HFFc6 (cell line): ENCODE results near the gene CD276. TPM values are rescaled to one million over a fixed set of nuclear protein-coding genes. Genes with fewer than 3 reads are reported as not detected.

Source experiments
- DNase-seq: peaks from one replicate; pipeline ENCODE4 v3.0.0-alpha.2; 2018
- H3K27ac Mint-ChIP-seq: 2 replicates; pipeline ENCODE4 v1.8.0; 2020; ENCODE audit warnings: mild to moderate bottlenecking, mixed read lengths
- H3K27me3 Mint-ChIP-seq: 2 replicates; pipeline ENCODE4 v1.8.0; 2021; ENCODE audit warnings: mild to moderate bottlenecking, moderate library complexity, mixed read lengths; ENCODE audit not compliant: insufficient read depth
- H3K36me3 Mint-ChIP-seq: 2 replicates; pipeline ENCODE4 v1.8.0; 2021; ENCODE audit warnings: low read depth, mixed read lengths
- H3K4me1 Mint-ChIP-seq: 2 replicates; pipeline ENCODE4 v1.8.0; 2020; ENCODE audit warnings: low read depth, mixed read lengths
- H3K4me3 Mint-ChIP-seq: 2 replicates; pipeline ENCODE4 v1.8.0; 2020; ENCODE audit warnings: mild to moderate bottlenecking, moderate library complexity, mixed read lengths
- H3K9me3 Mint-ChIP-seq: 2 replicates; pipeline ENCODE4 v1.8.0; 2020; ENCODE audit warnings: mild to moderate bottlenecking, mixed read lengths
- CTCF ChIP-seq: fragments of 200-600 bp; sonication (generic); IDR thresholded peaks from 2 replicates; pipeline ENCODE4 v1.5.0; 2021; ENCODE audit warnings: antibody characterized with exemption, mild to moderate bottlenecking
- total RNA-seq, 6 experiments: library from RNA; stranded (reverse); fragmentation: NEBNext Ultra II Directional; extraction: Animal tissue kit (Norgen Biotek cat#: 25700); gene quantifications; 2 replicates in 1 of 6; 3 replicates in 5 of 6; pipeline ENCODE4 v1.2.3, GENCODE V29; 2021

Gene CD276
- total RNA-seq, 6 experiments from 2014 or later: 86.5 to 121 (median 105) TPM

- H3K36me3 Mint-ChIP-seq: peaks cover 22% of the 10 kb centered on the region
- H3K27ac Mint-ChIP-seq: no peak overlapping the region
- no peaks in the 10 kb centered on the region for H3K9me3 Mint-ChIP-seq
- H3K4me3 Mint-ChIP-seq: no peak overlapping the region
- peak; percentile 91 for TF ChIP-seq CTCF
- peaks cover 3% of the 10 kb centered on the region; the same call in 1 of the 2 replicates for H3K27me3 Mint-ChIP-seq
- no peak for DNase-seq
- peaks cover 10% of the 10 kb centered on the region for H3K4me1 Mint-ChIP-seq
These were observed 20.9 kb downstream of the CD276 start for GRCh38 chr15:73704869-73705645.

GRCh38 chr15:73708691-73709090, 24.5 kb downstream of the CD276 start:
- TF ChIP-seq CTCF: no peak
- H3K9me3 Mint-ChIP-seq: no peaks in the 10 kb centered on the region
- peaks cover 28% of the 10 kb centered on the region for H3K36me3 Mint-ChIP-seq

GRCh38 chr15:73709241-73709640, 25.1 kb downstream of the CD276 start:
- DNase-seq: no peak
- Mint-ChIP-seq H3K27me3 (peaks cover 5% of the 10 kb centered on the region), H3K4me3 (no peak overlapping the region), H3K9me3 (no peaks in the 10 kb centered on the region), H3K36me3 (peaks cover 31% of the 10 kb centered on the region), H3K27ac (no peak overlapping the region), H3K4me1 (no peaks in the 10 kb centered on the region)
- TF ChIP-seq CTCF: no peak

More at GRCh38 chr15:73708691-73709090, 24.5 kb downstream of the CD276 start:
- no peaks in the 10 kb centered on the region for H3K4me1 Mint-ChIP-seq
- H3K4me3 Mint-ChIP-seq: no peak overlapping the region
- DNase-seq: no peak
- H3K27me3 Mint-ChIP-seq: peaks cover 4% of the 10 kb centered on the region
- no peak overlapping the region for H3K27ac Mint-ChIP-seq

- no peak for DNase-seq
- H3K36me3 Mint-ChIP-seq: peaks cover 35% of the 10 kb centered on the region
- no peak for TF ChIP-seq CTCF
- H3K27ac Mint-ChIP-seq: no peak overlapping the region
- peaks cover 5% of the 10 kb centered on the region for H3K27me3 Mint-ChIP-seq
- no peaks in the 10 kb centered on the region for H3K9me3 Mint-ChIP-seq
- H3K4me1 Mint-ChIP-seq: no peaks in the 10 kb centered on the region
- no peak overlapping the region for H3K4me3 Mint-ChIP-seq
These were observed 25.5 kb downstream of the CD276 start for GRCh38 chr15:73709686-73710085.

- Mint-ChIP-seq H3K4me3 (no peak overlapping the region), H3K9me3 (no peaks in the 10 kb centered on the region), H3K27ac (no peak overlapping the region), H3K36me3 (peaks cover 31% of the 10 kb centered on the region), H3K27me3 (peaks cover 3% of the 10 kb centered on the region), H3K4me1 (no peaks in the 10 kb centered on the region)
- no peak for DNase-seq
- TF ChIP-seq CTCF: no peak
These were observed 26.1 kb downstream of the CD276 start for GRCh38 chr15:73710321-73710720.
